ENCODE measurements around the gene BEND6.
"Not testable (repeated sequence)": the region's sequence is repeated elsewhere in the genome, so short reads cannot be mapped to it uniquely, and the experiment has no call there.

The BEND6 gene

DNA sequence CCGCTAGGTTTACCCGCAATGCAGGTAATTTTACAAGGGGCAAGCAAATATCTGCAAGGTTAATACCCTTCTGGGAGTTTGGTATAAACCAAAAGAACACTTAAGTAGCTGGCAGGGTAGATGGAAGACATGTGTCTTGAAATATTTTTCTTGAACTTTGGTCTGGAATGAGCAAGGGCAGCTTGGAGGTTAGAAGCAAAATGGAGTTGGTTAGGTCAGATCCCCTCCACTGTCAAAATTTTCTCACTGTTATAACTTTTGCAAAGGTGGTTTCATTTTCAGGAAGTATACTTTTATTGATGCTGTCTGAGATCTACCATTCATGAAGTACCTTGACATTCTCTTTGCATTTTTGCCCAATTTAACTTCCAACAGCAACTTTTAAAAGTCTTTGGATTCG, 78.3 kb downstream of the BEND6 start:
- Histone ChIP-seq H3K4me2 (ENCODE audit: low read length) (no peak overlapping the region), H3K36me3 (ENCODE audit: control insufficient read depth, low read length) (no peaks in the 10 kb centered on the region), H3F3A (ENCODE audit: control insufficient read depth, insufficient read depth) (no peaks in the 10 kb centered on the region), H3K4me1 (ENCODE audit: control insufficient read depth, low read length) (no peaks in the 10 kb centered on the region), H3K27ac (ENCODE audit: low read depth, low read length) (no peak overlapping the region), H3K4me3 (ENCODE audit: low read length) (no peak overlapping the region), H3K9me2 (replicated peaks; ENCODE audit: control insufficient read depth, low read length) (no peaks in the 10 kb centered on the region), H3K27me3 (ENCODE audit: control insufficient read depth, low read length) (peaks cover 16% of the 10 kb centered on the region), H3K9me3 (ENCODE audit: control insufficient read depth, insufficient read depth, low read length) (no peaks in the 10 kb centered on the region), H3K79me2 (ENCODE audit: control insufficient read depth, low read length) (no peaks in the 10 kb centered on the region), H4K20me1 (ENCODE audit: control insufficient read depth, insufficient read depth, low read depth, low read length) (no peaks in the 10 kb centered on the region)
- TF ChIP-seq CTCF (IDR thresholded peaks at IDR 0.05; ENCODE audit: low read depth, low read length, poor library complexity, severe bottlenecking) (no peak), EZH2phosphoT487 (IDR thresholded peaks at IDR 0.05; ENCODE audit: borderline replicate concordance, low read length) (no peak)

DNA sequence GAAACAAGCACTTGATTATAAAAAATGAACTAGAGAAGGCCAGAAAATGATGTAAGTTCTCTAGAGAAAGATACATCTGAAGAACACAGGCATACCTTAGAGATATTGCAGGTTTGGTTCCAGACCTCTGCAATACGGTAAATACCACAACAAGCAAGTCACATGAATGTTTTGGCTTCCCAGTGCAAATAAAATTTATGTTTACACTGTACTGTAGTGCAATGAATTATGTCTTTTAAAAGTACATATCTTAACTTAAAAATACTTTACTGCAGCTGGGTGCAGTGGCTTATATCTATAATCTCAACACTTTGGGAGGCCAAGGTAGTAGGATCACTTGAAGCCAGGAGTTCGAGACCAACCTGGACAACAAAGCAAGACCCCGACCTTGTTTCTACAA, 80.6 kb downstream of the BEND6 start:
- Histone ChIP-seq H3K4me1 (ENCODE audit: control insufficient read depth, low read length) (no peaks in the 10 kb centered on the region), H3F3A (ENCODE audit: control insufficient read depth, insufficient read depth) (no peaks in the 10 kb centered on the region), H4K20me1 (ENCODE audit: control insufficient read depth, insufficient read depth, low read depth, low read length) (no peaks in the 10 kb centered on the region), H3K27ac (ENCODE audit: low read depth, low read length) (no peak overlapping the region), H3K36me3 (ENCODE audit: control insufficient read depth, low read length) (no peaks in the 10 kb centered on the region), H3K9me3 (ENCODE audit: control insufficient read depth, insufficient read depth, low read length) (no peaks in the 10 kb centered on the region), H3K9me2 (replicated peaks; ENCODE audit: control insufficient read depth, low read length) (no peaks in the 10 kb centered on the region), H3K27me3 (ENCODE audit: control insufficient read depth, low read length) (peaks cover 16% of the 10 kb centered on the region), H3K79me2 (ENCODE audit: control insufficient read depth, low read length) (no peaks in the 10 kb centered on the region), H3K4me2 (ENCODE audit: low read length) (no peak overlapping the region), H3K4me3 (ENCODE audit: low read length) (no peak overlapping the region)
- no peak for TF ChIP-seq EZH2phosphoT487 (IDR thresholded peaks at IDR 0.05; ENCODE audit: borderline replicate concordance, low read length)
- TF ChIP-seq CTCF (IDR thresholded peaks at IDR 0.05; ENCODE audit: low read depth, low read length, poor library complexity, severe bottlenecking) = no peak

GRCh38 chr6:57038906-57039305, 84.0 kb downstream of the BEND6 start:
- Histone ChIP-seq H3K36me3 (ENCODE audit: control insufficient read depth, low read length) (no peaks in the 10 kb centered on the region), H3K27me3 (ENCODE audit: control insufficient read depth, low read length) (peaks cover 11% of the 10 kb centered on the region), H3K4me2 (ENCODE audit: low read length) (no peak overlapping the region), H3K4me1 (ENCODE audit: control insufficient read depth, low read length) (no peaks in the 10 kb centered on the region), H3K4me3 (ENCODE audit: low read length) (no peak overlapping the region), H3K9me3 (ENCODE audit: control insufficient read depth, insufficient read depth, low read length) (no peaks in the 10 kb centered on the region), H3K9me2 (replicated peaks; ENCODE audit: control insufficient read depth, low read length) (no peaks in the 10 kb centered on the region), H3K27ac (ENCODE audit: low read depth, low read length) (no peak overlapping the region), H4K20me1 (ENCODE audit: control insufficient read depth, insufficient read depth, low read depth, low read length) (no peaks in the 10 kb centered on the region), H3F3A (ENCODE audit: control insufficient read depth, insufficient read depth) (no peaks in the 10 kb centered on the region), H3K79me2 (ENCODE audit: control insufficient read depth, low read length) (no peaks in the 10 kb centered on the region)
- TF ChIP-seq EZH2phosphoT487 (IDR thresholded peaks at IDR 0.05; ENCODE audit: borderline replicate concordance, low read length) (no peak), CTCF (IDR thresholded peaks at IDR 0.05; ENCODE audit: low read depth, low read length, poor library complexity, severe bottlenecking) (no peak)

DNA sequence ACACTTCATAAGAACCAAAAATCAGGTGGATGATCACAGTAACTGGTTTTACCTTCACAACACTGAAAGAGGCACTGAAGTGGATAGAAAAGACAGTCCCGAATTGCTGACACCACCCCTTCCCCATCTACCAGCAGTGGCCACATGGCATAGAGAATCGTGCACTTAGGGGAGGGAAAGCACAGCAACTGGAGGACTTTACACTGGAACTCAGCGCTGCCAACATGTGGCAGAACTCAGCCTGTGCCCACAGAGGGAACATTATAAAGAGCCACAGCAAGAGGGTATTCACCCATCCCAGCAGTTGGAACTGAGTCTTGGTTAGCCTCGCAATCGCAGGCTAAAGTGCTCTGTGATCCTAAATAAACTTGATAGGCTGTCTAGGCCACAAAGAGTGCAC, 85.1 kb downstream of the BEND6 start:
- Histone ChIP-seq H3K4me2 (ENCODE audit: low read length) (no peak overlapping the region), H3F3A (ENCODE audit: control insufficient read depth, insufficient read depth) (no peaks in the 10 kb centered on the region), H3K4me3 (ENCODE audit: low read length) (no peak overlapping the region), H3K27ac (ENCODE audit: low read depth, low read length) (no peak overlapping the region), H4K20me1 (ENCODE audit: control insufficient read depth, insufficient read depth, low read depth, low read length) (no peaks in the 10 kb centered on the region), H3K9me2 (replicated peaks; ENCODE audit: control insufficient read depth, low read length) (no peaks in the 10 kb centered on the region), H3K36me3 (ENCODE audit: control insufficient read depth, low read length) (no peaks in the 10 kb centered on the region), H3K4me1 (ENCODE audit: control insufficient read depth, low read length) (no peaks in the 10 kb centered on the region), H3K9me3 (ENCODE audit: control insufficient read depth, insufficient read depth, low read length) (no peaks in the 10 kb centered on the region), H3K27me3 (ENCODE audit: control insufficient read depth, low read length) (peaks cover 6% of the 10 kb centered on the region), H3K79me2 (ENCODE audit: control insufficient read depth, low read length) (no peaks in the 10 kb centered on the region)
- TF ChIP-seq EZH2phosphoT487 (IDR thresholded peaks at IDR 0.05; ENCODE audit: borderline replicate concordance, low read length) (no peak), CTCF (IDR thresholded peaks at IDR 0.05; ENCODE audit: low read depth, low read length, poor library complexity, severe bottlenecking) (no peak)

GRCh38 chr6:57044061-57044460, 89.2 kb downstream of the BEND6 start:
- H3K4me2 ChIP-seq (ENCODE audit: low read length); H4K20me1 ChIP-seq (ENCODE audit: control insufficient read depth, insufficient read depth, low read depth, low read length); H3K9me2 ChIP-seq (replicated peaks; ENCODE audit: control insufficient read depth, low read length); H3K4me3 ChIP-seq (ENCODE audit: low read length); H3F3A ChIP-seq (ENCODE audit: control insufficient read depth, insufficient read depth); H3K27ac ChIP-seq (ENCODE audit: low read depth, low read length); H3K9me3 ChIP-seq (ENCODE audit: control insufficient read depth, insufficient read depth, low read length); H3K27me3 ChIP-seq (ENCODE audit: control insufficient read depth, low read length): not testable (repeated sequence)
- Histone ChIP-seq H3K36me3 (ENCODE audit: control insufficient read depth, low read length) (peaks cover 11% of the 10 kb centered on the region), H3K4me1 (ENCODE audit: control insufficient read depth, low read length) (peaks cover 20% of the 10 kb centered on the region), H3K79me2 (ENCODE audit: control insufficient read depth, low read length) (peaks cover 13% of the 10 kb centered on the region)

Measured in DOHH2 (cell line).